SU-DHL-6 (cell line): Measurements from ENCODE around the gene HDGFL3.

Experiments used
- H2AFZ ChIP-seq: fragments of 200-600 bp; sonication (generic); 2 replicates; pipeline ENCODE4 v1.6.1; 2014; ENCODE audit warnings: low read depth, mild to moderate bottlenecking, moderate library complexity, mixed read lengths, antibody characterized with exemption, low read length; ENCODE audit not compliant: severe bottlenecking
- H3F3A ChIP-seq: fragments of 200-600 bp; shearing (Covaris generic); 2 replicates; pipeline ENCODE4 v1.6.0; 2016; ENCODE audit warnings: antibody characterized with exemption, mild to moderate bottlenecking; ENCODE audit not compliant: insufficient read depth
- H3K27ac ChIP-seq: fragments of 200-600 bp; sonication (generic); 2 replicates; pipeline ENCODE4 v1.5.1; 2016; ENCODE audit warnings: low read depth, mild to moderate bottlenecking, low read length, moderate library complexity, mixed read lengths
- H3K27me3 ChIP-seq: fragments of 200-600 bp; sonication (generic), shearing (Covaris generic); 2 replicates; pipeline ENCODE4 v1.6.0; 2014; ENCODE audit warnings: mild to moderate bottlenecking, low read length
- H3K36me3 ChIP-seq: fragments of 200-600 bp; sonication (generic); 2 replicates; pipeline ENCODE4 v1.6.1; 2014; ENCODE audit warnings: mild to moderate bottlenecking, low read length, mixed read lengths
- H3K4me2 ChIP-seq: fragments of 300-600, 200-600 bp; shearing (Covaris generic), sonication (generic); 2 replicates; pipeline ENCODE4 v1.6.0; 2014; ENCODE audit warnings: low read length, low read depth, mild to moderate bottlenecking; ENCODE audit not compliant: poor library complexity, severe bottlenecking
- H3K4me3 ChIP-seq: fragments of 200-600 bp; sonication (generic); 2 replicates; pipeline ENCODE4 v1.5.1; 2014; ENCODE audit warnings: antibody characterized with exemption, low read length, mild to moderate bottlenecking, mixed read lengths; ENCODE audit not compliant: insufficient read depth, poor library complexity, severe bottlenecking
- H3K79me2 ChIP-seq: fragments of 200-600 bp; sonication (generic); 2 replicates; pipeline ENCODE4 v1.6.1; 2014; ENCODE audit warnings: mild to moderate bottlenecking, low read length, moderate library complexity; ENCODE audit not compliant: insufficient read depth
- H3K9ac ChIP-seq: fragments of 200-600 bp; sonication (generic); 2 replicates; pipeline ENCODE4 v1.7.0; 2014; ENCODE audit warnings: mild to moderate bottlenecking, low read length
- H3K9me2 ChIP-seq: fragments of 200-600 bp; sonication (generic); replicated peaks from 2 replicates; pipeline ENCODE4 v1.6.1; 2014; ENCODE audit warnings: low read length; ENCODE audit not compliant: insufficient read depth
- H3K9me3 ChIP-seq: fragments of 200-600 bp; sonication (generic); 2 replicates; pipeline ENCODE4 v1.6.1; 2014; ENCODE audit warnings: low read length, mixed read lengths; ENCODE audit not compliant: insufficient read depth
- H4K20me1 ChIP-seq: fragments of 200-600 bp; sonication (generic); 2 replicates; pipeline ENCODE4 v1.6.1; 2014; ENCODE audit warnings: low read depth, mild to moderate bottlenecking, antibody characterized with exemption, low read length, moderate library complexity, mixed read lengths
- EZH2phosphoT487 ChIP-seq: fragments of 200-600 bp; sonication (generic), shearing (Covaris generic); conservative IDR thresholded peaks from 2 replicates; pipeline ENCODE4 v1.6.1; 2018; ENCODE audit warnings: mild to moderate bottlenecking, antibody characterized with exemption, low read length, moderate library complexity, mixed read lengths
- TF ChIP-seq, protein P1 (sequence below): fragments of 200-600 bp; sonication (generic); IDR thresholded peaks from one replicate; pipeline ENCODE4 v1.5.1; 2017; ENCODE audit warnings: antibody characterized with exemption, mild to moderate bottlenecking, low read length, moderate library complexity; ENCODE audit not compliant: insufficient read depth, poor library complexity, severe bottlenecking

HDGFL3 gene

DNA sequence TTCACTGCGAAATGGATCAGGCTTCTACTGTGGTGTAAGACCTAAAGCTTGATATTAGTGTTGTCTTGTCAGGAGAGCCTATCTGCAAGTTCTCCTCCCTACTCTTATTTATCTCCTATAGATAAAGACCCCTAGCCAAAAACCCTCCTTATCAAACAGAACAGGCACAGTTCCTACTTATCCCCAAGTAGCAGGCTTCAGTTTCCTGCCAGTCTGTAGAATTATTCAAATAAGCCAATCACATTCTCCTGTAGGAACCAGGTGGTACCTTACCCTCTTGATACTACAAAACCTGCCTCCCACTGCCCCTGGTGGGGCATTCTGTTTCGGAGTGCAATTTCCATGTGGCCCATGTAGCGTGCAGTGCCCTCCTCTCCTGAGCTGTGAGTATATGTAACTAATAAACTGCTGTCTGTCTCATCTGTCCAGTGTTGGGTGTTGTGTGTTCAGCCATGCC, 28.7 kb downstream of the HDGFL3 start:
- Histone ChIP-seq H3K27ac (no peak overlapping the region), H4K20me1 (no peaks in the 10 kb centered on the region), H2AFZ (no peak overlapping the region), H3K79me2 (no peaks in the 10 kb centered on the region), H3K36me3 (no peaks in the 10 kb centered on the region), H3K4me2 (no peak overlapping the region), H3K4me3 (no peak overlapping the region), H3K9ac (no peak overlapping the region), H3K9me3 (no peaks in the 10 kb centered on the region), H3K27me3 (no peaks in the 10 kb centered on the region), H3F3A (no peaks in the 10 kb centered on the region), H3K9me2 (no peaks in the 10 kb centered on the region)
- no peak for TF ChIP-seq EZH2phosphoT487
- TF ChIP-seq, protein P1, sequence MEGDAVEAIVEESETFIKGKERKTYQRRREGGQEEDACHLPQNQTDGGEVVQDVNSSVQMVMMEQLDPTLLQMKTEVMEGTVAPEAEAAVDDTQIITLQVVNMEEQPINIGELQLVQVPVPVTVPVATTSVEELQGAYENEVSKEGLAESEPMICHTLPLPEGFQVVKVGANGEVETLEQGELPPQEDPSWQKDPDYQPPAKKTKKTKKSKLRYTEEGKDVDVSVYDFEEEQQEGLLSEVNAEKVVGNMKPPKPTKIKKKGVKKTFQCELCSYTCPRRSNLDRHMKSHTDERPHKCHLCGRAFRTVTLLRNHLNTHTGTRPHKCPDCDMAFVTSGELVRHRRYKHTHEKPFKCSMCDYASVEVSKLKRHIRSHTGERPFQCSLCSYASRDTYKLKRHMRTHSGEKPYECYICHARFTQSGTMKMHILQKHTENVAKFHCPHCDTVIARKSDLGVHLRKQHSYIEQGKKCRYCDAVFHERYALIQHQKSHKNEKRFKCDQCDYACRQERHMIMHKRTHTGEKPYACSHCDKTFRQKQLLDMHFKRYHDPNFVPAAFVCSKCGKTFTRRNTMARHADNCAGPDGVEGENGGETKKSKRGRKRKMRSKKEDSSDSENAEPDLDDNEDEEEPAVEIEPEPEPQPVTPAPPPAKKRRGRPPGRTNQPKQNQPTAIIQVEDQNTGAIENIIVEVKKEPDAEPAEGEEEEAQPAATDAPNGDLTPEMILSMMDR = no peak

DNA sequence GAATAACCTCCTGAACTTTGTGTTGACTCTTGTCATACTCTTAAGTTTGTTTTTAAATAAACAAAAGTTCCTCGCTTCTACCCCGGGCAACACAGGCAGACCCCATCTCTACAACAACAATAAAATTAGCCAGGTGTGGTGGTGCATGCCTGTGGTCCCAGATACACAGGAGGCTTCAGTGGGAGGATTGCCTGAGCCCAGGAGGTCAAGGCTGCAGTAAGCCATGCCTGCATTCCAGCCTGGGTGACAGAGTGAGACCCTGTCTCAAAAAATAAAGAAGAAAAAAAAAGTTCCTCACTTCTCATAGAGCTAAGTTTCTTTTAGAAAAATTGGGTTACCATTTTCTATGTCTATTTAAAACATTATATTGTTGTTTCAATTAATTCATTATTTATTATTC, 29.2 kb downstream of the HDGFL3 start:
- no peak overlapping the region for H3K4me3 ChIP-seq
- H3F3A ChIP-seq = no peaks in the 10 kb centered on the region
- no peaks in the 10 kb centered on the region for H4K20me1 ChIP-seq
- H3K27me3 ChIP-seq = no peaks in the 10 kb centered on the region
- TF ChIP-seq EZH2phosphoT487 = no peak
- TF ChIP-seq, protein P1 = no peak
- H2AFZ ChIP-seq = no peak overlapping the region
- H3K79me2 ChIP-seq = no peaks in the 10 kb centered on the region
- H3K27ac ChIP-seq = no peak overlapping the region
- no peak overlapping the region for H3K4me2 ChIP-seq
- H3K9me3 ChIP-seq = no peaks in the 10 kb centered on the region
- no peak overlapping the region for H3K9ac ChIP-seq
- no peaks in the 10 kb centered on the region for H3K9me2 ChIP-seq
- H3K36me3 ChIP-seq = no peaks in the 10 kb centered on the region

DNA sequence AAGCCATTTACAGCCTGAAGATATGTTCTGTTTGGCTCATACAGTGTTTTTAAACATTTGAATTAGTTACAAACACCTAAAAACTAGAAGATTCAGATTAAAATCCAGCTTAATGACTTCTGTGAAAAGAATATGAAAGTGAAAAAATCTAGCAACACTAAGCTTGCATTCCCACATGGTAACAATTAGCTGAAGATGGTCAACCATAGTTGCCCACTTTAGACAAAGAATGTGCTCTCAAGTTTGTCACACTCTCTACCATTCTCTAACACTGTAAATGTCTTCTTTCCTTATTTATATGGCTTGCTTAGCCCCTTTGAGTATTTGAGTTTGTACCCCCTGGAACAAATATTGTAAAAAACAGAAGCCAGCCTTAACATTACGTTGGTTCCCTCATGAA, 32.7 kb downstream of the HDGFL3 start:
- H3K27ac ChIP-seq = no peak overlapping the region
- no peaks in the 10 kb centered on the region for H3K79me2 ChIP-seq
- no peaks in the 10 kb centered on the region for H3K27me3 ChIP-seq

More for the DNA sequence above, 32.7 kb downstream of the HDGFL3 start:
- H3K4me2 ChIP-seq = no peak overlapping the region
- no peak overlapping the region for H3K9ac ChIP-seq
- no peak overlapping the region for H3K4me3 ChIP-seq
- H3K36me3 ChIP-seq = no peaks in the 10 kb centered on the region
- H3F3A ChIP-seq = no peaks in the 10 kb centered on the region
- H3K9me3 ChIP-seq = no peaks in the 10 kb centered on the region
- TF ChIP-seq, protein P1 = no peak
- TF ChIP-seq EZH2phosphoT487 = no peak
- H3K9me2 ChIP-seq = no peaks in the 10 kb centered on the region
- H4K20me1 ChIP-seq = no peaks in the 10 kb centered on the region
- no peak overlapping the region for H2AFZ ChIP-seq
